Small intestine (tissue), 7 donors: ENCODE measurements around the gene LYRM4. TPM values are rescaled to one million over a fixed set of nuclear protein-coding genes. Genes with fewer than 3 reads are reported as not detected.

Source experiments
- DNase-seq, 2 donors: peaks; one replicate each; pipeline versions ENCODE4 v3.0.0 to v3.0.0-alpha.2; 2013
- FAIRE-seq: peaks from 2 replicates; lab custom pipeline; 2012; peaks lifted over from hg19 to GRCh38; lab: Jason Lieb, UNC
- H3K27ac ChIP-seq, 3 donors: one replicate each; pipeline ENCODE4 v1.5.1; 2013; ENCODE audit warnings: low read length in 2 of 3, mild to moderate bottlenecking in 2 of 3, control low read depth in 1 of 3, inconsistent platforms in 1 of 3, low read depth in 1 of 3, moderate library complexity in 1 of 3
- H3K27me3 ChIP-seq, 3 donors: one replicate each; pipeline ENCODE4 v1.6.1; 2013; ENCODE audit warnings: low read length in 3 of 3, inconsistent platforms in 1 of 3; ENCODE audit not compliant: control insufficient read depth in 3 of 3, insufficient read depth in 3 of 3
- H3K36me3 ChIP-seq, 3 donors: one replicate each; pipeline ENCODE4 v1.6.1; 2013; ENCODE audit warnings: low read length in 3 of 3, inconsistent platforms in 1 of 3, low read depth in 1 of 3, mild to moderate bottlenecking in 1 of 3, moderate library complexity in 1 of 3; ENCODE audit not compliant: control insufficient read depth in 3 of 3, insufficient read depth in 2 of 3
- H3K4me1 ChIP-seq, 3 donors: one replicate each; pipeline ENCODE4 v1.6.1; 2013; ENCODE audit warnings: low read length in 2 of 3, inconsistent platforms in 1 of 3, low read depth in 1 of 3, mild to moderate bottlenecking in 1 of 3, moderate library complexity in 1 of 3; ENCODE audit not compliant: control insufficient read depth in 3 of 3, insufficient read depth in 2 of 3
- H3K4me3 ChIP-seq, 3 donors: one replicate each; pipeline ENCODE4 v1.5.1; 2013; ENCODE audit warnings: low read length in 3 of 3, control low read depth in 1 of 3, inconsistent platforms in 1 of 3, low read depth in 1 of 3, mild to moderate bottlenecking in 1 of 3, moderate library complexity in 1 of 3
- H3K9me3 ChIP-seq, 2 donors: one replicate each; pipeline ENCODE4 v1.6.1; 2013; ENCODE audit warnings: low read depth in 1 of 2, low read length in 1 of 2; ENCODE audit not compliant: control insufficient read depth in 2 of 2, insufficient read depth in 1 of 2
- WGBS, 3 donors: extraction: QIAGEN DNeasy Blood & Tissue Kit; methylation state at CpG; one replicate each; pipeline ENCODE4 v1.1.7; 2013; 5-methylcytosine and 5-hydroxymethylcytosine counted together
- polyA plus RNA-seq, 4 donors: library from polyadenylated mRNA; stranded (reverse) in 3 of 4; unstranded in 1 of 4; fragments of 200-250 nt in 3 of 4; fragments of 120-200 nt in 1 of 4; gene quantifications; one replicate each; pipeline versions ENCODE4 v1.2.1 to v1.2.3, GENCODE V29; 2013
- donor health status: healthy with polysubstance abuse.
- donor health status: control.
- donor health status: control.
- donor health status: Bipolar disorder and iron deficiency.
- donor health status: healthy.

Gene LYRM4
- polyA plus RNA-seq, 4 donors = 6.5 to 20.5 (median 14.3) TPM

GRCh38 chr6:5139828-5140771 is 120.7 kb downstream of the LYRM4 start:
- Histone ChIP-seq H3K27ac (no peak overlapping the region), H3K27me3 (no peaks in the 10 kb centered on the region), H3K36me3 (peaks cover 0 to 13% (median 0%) of the 10 kb centered on the region in 3 donors), H3K4me3 (no peak overlapping the region), H3K9me3 (no peaks in the 10 kb centered on the region), H3K4me1 (no peaks in the 10 kb centered on the region)
- DNase-seq (no peak), FAIRE-seq (no peak)
- 85 to 94% (median 93%) methylated on average over 12 of the region's 12 CpGs for WGBS, 3 donors

GRCh38 chr6:5138995-5139827 is 121.5 kb downstream of the LYRM4 start:
- FAIRE-seq (no peak), DNase-seq (no peak)
- H3K4me1 ChIP-seq = no peaks in the 10 kb centered on the region
- H3K27me3 ChIP-seq = no peaks in the 10 kb centered on the region
- peaks cover 0 to 9% (median 0%) of the 10 kb centered on the region in 3 donors for H3K36me3 ChIP-seq
- 86 to 87% (median 86%) methylated on average over 13 of the region's 13 CpGs for WGBS, 3 donors
- no peak overlapping the region for H3K4me3 ChIP-seq
- H3K27ac ChIP-seq = no peak overlapping the region
- H3K9me3 ChIP-seq = no peaks in the 10 kb centered on the region

- 88 to 96% (median 96%) methylated on average over 8 of the region's 8 CpGs for WGBS, 3 donors
- no peak overlapping the region for H3K4me3 ChIP-seq
- no peaks in the 10 kb centered on the region for H3K36me3 ChIP-seq
- no peaks in the 10 kb centered on the region for H3K27me3 ChIP-seq
- H3K4me1 ChIP-seq = no peaks in the 10 kb centered on the region
- DNase-seq (no peak), FAIRE-seq (no peak)
- no peak overlapping the region for H3K27ac ChIP-seq
- no peaks in the 10 kb centered on the region for H3K9me3 ChIP-seq
Measured at GRCh38 chr6:5136851-5137250, 123.9 kb downstream of the LYRM4 start.

GRCh38 chr6:5135788-5136376 is 124.9 kb downstream of the LYRM4 start:
- H3K4me1 ChIP-seq = no peaks in the 10 kb centered on the region
- no peak overlapping the region for H3K4me3 ChIP-seq
- no peak overlapping the region for H3K27ac ChIP-seq
- WGBS, 3 donors = 65 to 81% (median 73%) methylated on average over 9 of the region's 9 CpGs
- H3K36me3 ChIP-seq = no peaks in the 10 kb centered on the region
- H3K27me3 ChIP-seq = no peaks in the 10 kb centered on the region
- no peak for FAIRE-seq
- H3K9me3 ChIP-seq = no peaks in the 10 kb centered on the region
- peak; percentile 8 to 45 for DNase-seq

GRCh38 chr6:5133943-5134342 is 126.8 kb downstream of the LYRM4 start:
- FAIRE-seq = no peak
- 91 to 98% (median 92%) methylated on average over 2 of the region's 2 CpGs for WGBS, 3 donors

DNA sequence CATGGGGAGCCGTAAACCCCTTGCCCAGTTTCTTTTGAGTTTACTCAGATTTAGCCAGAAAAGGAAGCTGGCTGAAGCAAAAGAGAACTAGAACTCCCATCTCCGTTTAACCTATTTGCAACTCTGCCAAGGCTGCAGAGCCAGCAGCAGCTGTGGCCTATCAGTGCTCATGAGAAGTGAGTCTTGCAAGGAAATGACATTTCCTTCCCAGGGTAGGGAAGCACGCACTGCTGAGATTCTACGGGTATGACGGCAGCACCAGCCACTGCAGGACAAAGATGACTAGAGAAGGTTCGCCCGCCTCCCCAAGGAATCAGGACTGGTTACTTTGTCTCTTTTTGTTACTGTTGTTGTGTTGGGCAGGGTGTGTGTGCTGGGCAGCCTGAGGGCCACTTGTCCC is 128.0 kb downstream of the LYRM4 start:
- peak; percentile 8 to 32 for DNase-seq
- FAIRE-seq = no peak
- H3K27ac ChIP-seq = peak overlapping the region in 2 of 3 donors; percentile 7 to 57
- H3K9me3 ChIP-seq = no peaks in the 10 kb centered on the region
- no peaks in the 10 kb centered on the region for H3K27me3 ChIP-seq
- H3K36me3 ChIP-seq = no peaks in the 10 kb centered on the region
- 51 to 89% (median 70%) methylated on average over 7 of the region's 7 CpGs for WGBS, 3 donors
- H3K4me3 ChIP-seq = no peak overlapping the region
- H3K4me1 ChIP-seq = no peaks in the 10 kb centered on the region

More at GRCh38 chr6:5133943-5134342, 126.8 kb downstream of the LYRM4 start:
- Histone ChIP-seq H3K4me3 (no peak overlapping the region), H3K4me1 (no peaks in the 10 kb centered on the region), H3K27me3 (no peaks in the 10 kb centered on the region), H3K9me3 (no peaks in the 10 kb centered on the region), H3K27ac (no peak overlapping the region), H3K36me3 (no peaks in the 10 kb centered on the region)
- no peak for DNase-seq

- H3K4me3 ChIP-seq = no peak overlapping the region
- WGBS, 3 donors = 89 to 96% (median 93%) methylated on average over 10 of the region's 10 CpGs
- H3K9me3 ChIP-seq = no peaks in the 10 kb centered on the region
- H3K36me3 ChIP-seq = no peaks in the 10 kb centered on the region
- H3K4me1 ChIP-seq = no peaks in the 10 kb centered on the region
- DNase-seq = no peak
- H3K27ac ChIP-seq = no peak overlapping the region
- FAIRE-seq = no peak
- no peaks in the 10 kb centered on the region for H3K27me3 ChIP-seq
Measured at GRCh38 chr6:5130135-5130866, 130.4 kb downstream of the LYRM4 start.
